ENCODE measurements around the gene CAPG. TPM values are rescaled to one million over a fixed set of nuclear protein-coding genes. Genes with fewer than 3 reads are reported as not detected.
A peak's percentile ranks its signal among the peaks of the same experiment; 100 is the strongest.

The CAPG gene
- total RNA-seq, 1 experiment from 2014 or later: 202 TPM

- Histone ChIP-seq H3K36me3 (ENCODE audit: control insufficient read depth, insufficient read depth, low read length) (no peaks in the 10 kb centered on the region), H3K27me3 (ENCODE audit: control insufficient read depth, insufficient read depth, low read length) (no peaks in the 10 kb centered on the region), H3K9me3 (ENCODE audit: control insufficient read depth, insufficient read depth, low read depth, low read length) (no peaks in the 10 kb centered on the region), H3K27ac (ENCODE audit: low read length) (peak overlapping the region; percentile 10), H3K4me1 (ENCODE audit: control insufficient read depth, insufficient read depth, low read length) (peaks cover 16% of the 10 kb centered on the region), H3K4me3 (ENCODE audit: low read depth in 2 of 2, low read length in 2 of 2) (no peak overlapping the region)
- no TSS peak for BruUV-seq (replicated peaks)
- TF ChIP-seq CTCF (IDR thresholded peaks at IDR 0.05) (no peak), POLR2AphosphoS5 (IDR thresholded peaks at IDR 0.05; ENCODE audit: low read depth, low read length) (peak; percentile 63)
- in situ Hi-C loops (cut with HindIII; ENCODE audit: low pct_unique_long_range_greater_than_20kb, low sequenced_read_pairs) (no loop called here), intact Hi-C loops (cut with micrococcal nuclease; ENCODE audit: unreplicated experiment) (no loop called here)
- ChIA-PET POLR2A (interaction anchor here (0.6 kb wide), 1 partner anchor 23 kb away, joined by 9 read pairs; no protein-coding TSS in a partner anchor), CTCF (interaction anchor here (0.6 to 1.1 kb wide), 2 partner anchors 134 to 302 kb away, joined by 3 to 4 read pairs; no protein-coding TSS in a partner anchor)
- no peak for DNase-seq (ENCODE audit: low read depth, low spot score)
- peak; percentile 94 for ATAC-seq
These were observed 40.7 kb downstream of the CAPG start for GRCh38 chr2:85369500-85369899.

GRCh38 chr2:85368921-85369320, 41.2 kb downstream of the CAPG start:
- in situ Hi-C loops (cut with HindIII; ENCODE audit: low pct_unique_long_range_greater_than_20kb, low sequenced_read_pairs) (no loop called here), intact Hi-C loops (cut with micrococcal nuclease; ENCODE audit: unreplicated experiment) (no loop called here)
- BruUV-seq (replicated peaks): no TSS peak
- no peaks in the 10 kb centered on the region for H3K36me3 ChIP-seq (ENCODE audit: control insufficient read depth, insufficient read depth, low read length)
- peaks cover 16% of the 10 kb centered on the region for H3K4me1 ChIP-seq (ENCODE audit: control insufficient read depth, insufficient read depth, low read length)
- CTCF ChIA-PET: interaction anchor here (1.1 kb wide), 1 partner anchor 302 kb away, joined by 3 read pairs; no protein-coding TSS in a partner anchor
- no peak for DNase-seq (ENCODE audit: low read depth, low spot score)
- H3K4me3 ChIP-seq (ENCODE audit: low read depth in 2 of 2, low read length in 2 of 2): no peak overlapping the region
- peak; percentile 18; the same call in 1 of the 2 replicates for ATAC-seq
- H3K27ac ChIP-seq (ENCODE audit: low read length): peak overlapping the region; percentile 10
- TF ChIP-seq REST (IDR thresholded peaks at IDR 0.05; ENCODE audit: insufficient read depth in 1 of 2, low read depth in 2 of 2, low read length in 1 of 2) (no peak), TCF7L2 (IDR thresholded peaks at IDR 0.05; ENCODE audit: low read depth, low read length) (no peak), CTCF (IDR thresholded peaks at IDR 0.05) (no peak), SIN3A (IDR thresholded peaks at IDR 0.05; ENCODE audit: borderline replicate concordance, insufficient read depth, low read depth, low read length) (no peak), POLR2AphosphoS5 (IDR thresholded peaks at IDR 0.05; ENCODE audit: low read depth, low read length) (no peak)
- H3K9me3 ChIP-seq (ENCODE audit: control insufficient read depth, insufficient read depth, low read depth, low read length): no peaks in the 10 kb centered on the region
- POLR2A ChIA-PET: no interaction called here
- no peaks in the 10 kb centered on the region for H3K27me3 ChIP-seq (ENCODE audit: control insufficient read depth, insufficient read depth, low read length)

Measured in Panc1 (cell line).